Measurements from ENCODE around the gene TRAPPC10.

DNA sequence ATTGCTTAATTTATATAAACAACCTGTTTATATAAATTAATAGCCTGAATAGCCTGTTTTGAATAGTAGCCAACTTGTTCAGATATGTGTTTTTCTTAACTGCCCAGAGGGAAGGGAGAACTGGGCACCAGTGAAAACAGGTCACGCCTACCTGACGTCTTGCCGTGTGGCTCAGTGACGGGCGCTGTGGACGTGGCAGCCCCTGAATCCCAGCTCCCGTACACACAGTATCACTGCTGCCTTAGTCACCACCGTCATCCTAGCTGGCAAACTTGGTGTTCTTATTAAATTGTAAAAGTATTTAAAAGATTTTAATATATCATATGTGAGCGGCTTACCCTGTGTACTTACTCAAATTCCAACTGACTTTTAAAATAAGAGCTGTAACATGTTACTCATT, 35.4 kb upstream of the TRAPPC10 start:
- TF ChIP-seq ZNF274 (IDR thresholded peaks at IDR 0.05; ENCODE audit: low read depth, low read length) (no peak), YY1 (IDR thresholded peaks at IDR 0.05; ENCODE audit: insufficient read depth, insufficient read length) (no peak)

Data from NT2/D1 (cell line).